Lung (tissue), 12 donors: ENCODE measurements around the gene TRAPPC12. TPM values are rescaled to one million over a fixed set of nuclear protein-coding genes. Genes with fewer than 3 reads are reported as not detected.
A peak's percentile ranks its signal among the peaks of the same experiment; 100 is the strongest.

Experiments used
- ATAC-seq: fragments of 200-7000 bp; cut with Tn5 transposase; one replicate; pipeline ENCODE4 v1.9.1; 2020; ENCODE audit warnings: moderate number of reproducible peaks; ENCODE audit not compliant: insufficient read depth, low FRiP score
- DNase-seq, 3 donors: peaks; one replicate each; pipeline ENCODE4 v3.0.0-alpha.2; 2013 to 2017
- H3K27ac ChIP-seq, 2 donors: one replicate each; pipeline ENCODE4 v1.5.1; 2013; ENCODE audit warnings: mild to moderate bottlenecking in 2 of 2, moderate library complexity in 2 of 2, control low read depth in 1 of 2, inconsistent platforms in 1 of 2, low read depth in 1 of 2, low read length in 1 of 2
- H3K27me3 ChIP-seq, 3 donors: one replicate each; pipeline ENCODE4 v1.5.1; 2013; ENCODE audit warnings: low read length in 2 of 3; ENCODE audit not compliant: control insufficient read depth in 3 of 3, insufficient read depth in 3 of 3
- H3K36me3 ChIP-seq, 4 donors: one replicate each; pipeline ENCODE4 v1.5.1; 2013; ENCODE audit warnings: low read length in 4 of 4, mild to moderate bottlenecking in 1 of 4, moderate library complexity in 1 of 4; ENCODE audit not compliant: control insufficient read depth in 4 of 4, insufficient read depth in 4 of 4
- H3K4me1 ChIP-seq, 5 donors: one replicate each; pipeline ENCODE4 v1.5.1; 2013; ENCODE audit warnings: low read length in 5 of 5, mild to moderate bottlenecking in 2 of 5, moderate library complexity in 1 of 5; ENCODE audit not compliant: control insufficient read depth in 5 of 5, insufficient read depth in 5 of 5
- H3K4me3 ChIP-seq: one replicate; pipeline ENCODE4 v1.5.1; 2013; ENCODE audit warnings: mild to moderate bottlenecking, control low read depth, moderate library complexity
- H3K9ac ChIP-seq, 2 donors: one replicate each; pipeline ENCODE4 v1.5.1; 2013; ENCODE audit warnings: low read length in 2 of 2, control low read depth in 1 of 2; ENCODE audit not compliant: insufficient read depth in 1 of 2
- H3K9me3 ChIP-seq, 4 donors: one replicate each; pipeline ENCODE4 v1.5.1; 2013; ENCODE audit warnings: low read length in 3 of 4, mild to moderate bottlenecking in 1 of 4, moderate library complexity in 1 of 4; ENCODE audit not compliant: control insufficient read depth in 4 of 4, insufficient read depth in 3 of 4
- CTCF ChIP-seq: IDR thresholded peaks from 2 replicates; pipeline ENCODE4 v1.5.1; 2012; ENCODE audit warnings: mild to moderate bottlenecking; ENCODE audit errors: control extremely low read depth, extremely low read depth
- WGBS, 2 donors: extraction: QIAGEN DNeasy Blood & Tissue Kit; methylation state at CpG; one replicate each; pipeline ENCODE4 v1.1.7; 2013; 5-methylcytosine and 5-hydroxymethylcytosine counted together
- polyA plus RNA-seq, 2 donors: library from polyadenylated mRNA; stranded (reverse); fragments of 200-250 nt; gene quantifications; one replicate each; pipeline ENCODE4 v1.2.1, GENCODE V29; 2013
- total RNA-seq, 2 donors: library from RNA; depleted of rRNA in 1 of 2; stranded (reverse); fragments of >200 nt in 1 of 2; gene quantifications; one replicate each; pipeline ENCODE4 v1.2.1, GENCODE V29; 2014 to 2021
- donor health status: control.
- donor health status: control.
- donor health status: Bipolar disorder and iron deficiency.
- donor health status: healthy.
- donor health status: DM: yes; HTN: yes; CAD: no.

TRAPPC12 gene
- total and polyA plus RNA-seq, 4 donors: 49.9 to 117 (median 91.0) TPM

- 88 to 93% methylated on average over 6 of the region's 6 CpGs for WGBS, 2 donors
- Histone ChIP-seq H3K9ac (no peak overlapping the region), H3K27ac (no peak overlapping the region), H3K4me3 (no peak overlapping the region), H3K36me3 (peaks cover 0 to 17% (median 5%) of the 10 kb centered on the region in 4 donors), H3K27me3 (no peaks in the 10 kb centered on the region), H3K4me1 (peaks cover 0 to 10% (median 4%) of the 10 kb centered on the region in 5 donors), H3K9me3 (no peaks in the 10 kb centered on the region)
- DNase-seq (no peak), ATAC-seq (no peak)
- no peak for TF ChIP-seq CTCF
Measured at GRCh38 chr2:3405307-3405706, 25.8 kb downstream of the TRAPPC12 start.

GRCh38 chr2:3405876-3406275 is 26.4 kb downstream of the TRAPPC12 start:
- H3K4me1 ChIP-seq: peaks cover 0 to 10% (median 4%) of the 10 kb centered on the region in 5 donors
- DNase-seq: peak in 2 of 3 donors; percentile 33 to 52
- H3K27ac ChIP-seq: no peak overlapping the region
- 83 to 91% methylated on average over 7 of the region's 7 CpGs for WGBS, 2 donors
- TF ChIP-seq CTCF: no peak
- H3K4me3 ChIP-seq: no peak overlapping the region
- no peak overlapping the region for H3K9ac ChIP-seq
- H3K9me3 ChIP-seq: no peaks in the 10 kb centered on the region
- no peak for ATAC-seq
- H3K27me3 ChIP-seq: no peaks in the 10 kb centered on the region
- peaks cover 0 to 13% (median 5%) of the 10 kb centered on the region in 4 donors for H3K36me3 ChIP-seq

GRCh38 chr2:3406501-3406900 is 27.0 kb downstream of the TRAPPC12 start:
- 68 to 76% methylated on average over 3 of the region's 3 CpGs for WGBS, 2 donors
- TF ChIP-seq CTCF: no peak
- no peaks in the 10 kb centered on the region for H3K27me3 ChIP-seq
- H3K9ac ChIP-seq: no peak overlapping the region
- no peak for DNase-seq
- ATAC-seq: no peak
- no peaks in the 10 kb centered on the region for H3K9me3 ChIP-seq
- H3K27ac ChIP-seq: no peak overlapping the region
- H3K4me3 ChIP-seq: no peak overlapping the region
- H3K4me1 ChIP-seq: peaks cover 0 to 10% (median 4%) of the 10 kb centered on the region in 5 donors
- peaks cover 0 to 10% (median 6%) of the 10 kb centered on the region in 4 donors for H3K36me3 ChIP-seq

- Histone ChIP-seq H3K9me3 (no peaks in the 10 kb centered on the region), H3K27me3 (no peaks in the 10 kb centered on the region), H3K4me1 (peaks cover 0 to 10% (median 4%) of the 10 kb centered on the region in 5 donors), H3K4me3 (no peak overlapping the region), H3K27ac (no peak overlapping the region), H3K9ac (no peak overlapping the region), H3K36me3 (peaks cover 0 to 10% (median 3%) of the 10 kb centered on the region in 4 donors)
- no peak for TF ChIP-seq CTCF
- ATAC-seq (no peak), DNase-seq (no peak)
- WGBS, 2 donors: 98% methylated on average over 13 of the region's 13 CpGs
Measured at GRCh38 chr2:3408781-3409180, 29.3 kb downstream of the TRAPPC12 start.
